ENCODE results near the gene CYLD. TPM values are rescaled to one million over a fixed set of nuclear protein-coding genes. Genes with fewer than 3 reads are reported as not detected.

The CYLD gene
- total RNA-seq, 1 donor from 2014 or later = 122 TPM

- no peak overlapping the region for H3K4me3 Mint-ChIP-seq
- intact Hi-C loops (cut with micrococcal nuclease) = no loop called here
- CTCF ChIA-PET = interaction anchor here (1.8 kb wide), 1 partner anchor 56 kb away, joined by 5 read pairs; no protein-coding TSS in a partner anchor
Observed at GRCh38 chr16:50721549-50722404, 20.1 kb upstream of the CYLD start.

GRCh38 chr16:50722405-50722737, 19.5 kb upstream of the CYLD start:
- ChIA-PET CTCF (interaction anchor here (1.8 kb wide), 1 partner anchor 57 kb away, joined by 5 read pairs; no protein-coding TSS in a partner anchor), POLR2A (no interaction called here)
- no peak for DNase-seq
- intact Hi-C loops (cut with micrococcal nuclease) = no loop called here
- H3K27ac Mint-ChIP-seq = no peak overlapping the region
- H3K9me3 Mint-ChIP-seq = peaks cover 10% of the 10 kb centered on the region
- H3K4me3 Mint-ChIP-seq = no peak overlapping the region
- H3K27me3 Mint-ChIP-seq = no peaks in the 10 kb centered on the region
- no peak for ATAC-seq (ENCODE audit: low read depth)
- no peaks in the 10 kb centered on the region for H3K36me3 Mint-ChIP-seq (ENCODE audit: low read depth)
- TF ChIP-seq, protein P1, sequence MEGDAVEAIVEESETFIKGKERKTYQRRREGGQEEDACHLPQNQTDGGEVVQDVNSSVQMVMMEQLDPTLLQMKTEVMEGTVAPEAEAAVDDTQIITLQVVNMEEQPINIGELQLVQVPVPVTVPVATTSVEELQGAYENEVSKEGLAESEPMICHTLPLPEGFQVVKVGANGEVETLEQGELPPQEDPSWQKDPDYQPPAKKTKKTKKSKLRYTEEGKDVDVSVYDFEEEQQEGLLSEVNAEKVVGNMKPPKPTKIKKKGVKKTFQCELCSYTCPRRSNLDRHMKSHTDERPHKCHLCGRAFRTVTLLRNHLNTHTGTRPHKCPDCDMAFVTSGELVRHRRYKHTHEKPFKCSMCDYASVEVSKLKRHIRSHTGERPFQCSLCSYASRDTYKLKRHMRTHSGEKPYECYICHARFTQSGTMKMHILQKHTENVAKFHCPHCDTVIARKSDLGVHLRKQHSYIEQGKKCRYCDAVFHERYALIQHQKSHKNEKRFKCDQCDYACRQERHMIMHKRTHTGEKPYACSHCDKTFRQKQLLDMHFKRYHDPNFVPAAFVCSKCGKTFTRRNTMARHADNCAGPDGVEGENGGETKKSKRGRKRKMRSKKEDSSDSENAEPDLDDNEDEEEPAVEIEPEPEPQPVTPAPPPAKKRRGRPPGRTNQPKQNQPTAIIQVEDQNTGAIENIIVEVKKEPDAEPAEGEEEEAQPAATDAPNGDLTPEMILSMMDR (IDR thresholded peaks at IDR 0.05) = no peak
- no peaks in the 10 kb centered on the region for H3K4me1 Mint-ChIP-seq

More at GRCh38 chr16:50721549-50722404, 20.1 kb upstream of the CYLD start:
- POLR2A ChIA-PET = no interaction called here
- no peaks in the 10 kb centered on the region for H3K36me3 Mint-ChIP-seq (ENCODE audit: low read depth)
- H3K4me1 Mint-ChIP-seq = no peaks in the 10 kb centered on the region
- H3K27me3 Mint-ChIP-seq = no peaks in the 10 kb centered on the region
- H3K9me3 Mint-ChIP-seq = peaks cover 10% of the 10 kb centered on the region
- H3K27ac Mint-ChIP-seq = no peak overlapping the region
- no peak for ATAC-seq (ENCODE audit: low read depth)
- DNase-seq = no peak
- TF ChIP-seq, protein P1 (IDR thresholded peaks at IDR 0.05) = no peak

DNA sequence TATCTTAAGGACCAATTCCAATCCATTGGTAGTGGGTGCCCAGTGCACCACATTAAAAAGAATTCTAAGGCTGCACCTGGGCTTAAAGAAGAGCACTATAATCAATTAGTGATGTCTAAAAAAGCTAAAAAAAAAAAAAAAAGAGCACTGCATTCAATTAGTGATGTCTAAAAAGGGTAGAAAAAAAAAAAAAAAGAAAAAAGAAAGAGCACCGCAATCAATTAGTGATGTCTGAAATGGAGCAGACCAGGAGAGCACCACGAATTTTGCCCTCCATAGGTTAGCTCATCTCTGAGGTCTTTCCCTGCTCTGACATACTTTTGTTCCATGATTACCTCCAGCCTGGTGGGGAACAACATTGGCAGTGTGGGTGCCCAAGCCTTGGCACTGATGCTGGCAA, 18.9 kb upstream of the CYLD start:
- ATAC-seq (ENCODE audit: low read depth) (no peak), DNase-seq (no peak)
- ChIA-PET POLR2A (no interaction called here), CTCF (interaction anchor here (1.8 kb wide), 1 partner anchor 58 kb away, joined by 5 read pairs; no protein-coding TSS in a partner anchor)
- Mint-ChIP-seq H3K4me1 (no peaks in the 10 kb centered on the region), H3K4me3 (no peak overlapping the region), H3K27ac (no peak overlapping the region), H3K36me3 (ENCODE audit: low read depth) (no peaks in the 10 kb centered on the region), H3K9me3 (peaks cover 10% of the 10 kb centered on the region), H3K27me3 (no peaks in the 10 kb centered on the region)
- intact Hi-C loops (cut with micrococcal nuclease) = no loop called here
- TF ChIP-seq, protein P1 (IDR thresholded peaks at IDR 0.05) = no peak

GRCh38 chr16:50724306-50724705, 17.6 kb upstream of the CYLD start:
- intact Hi-C loops (cut with micrococcal nuclease) = no loop called here
- POLR2A ChIA-PET = no interaction called here
- Mint-ChIP-seq H3K4me1 (no peaks in the 10 kb centered on the region), H3K4me3 (no peak overlapping the region), H3K27me3 (no peaks in the 10 kb centered on the region), H3K36me3 (ENCODE audit: low read depth) (no peaks in the 10 kb centered on the region), H3K9me3 (peaks cover 10% of the 10 kb centered on the region), H3K27ac (no peak overlapping the region)
- DNase-seq = no peak
- TF ChIP-seq, protein P1 (IDR thresholded peaks at IDR 0.05) = no peak
- CTCF ChIA-PET = interaction anchor here (1.9 to 2.1 kb wide), 2 partner anchors 52 to 57 kb away, joined by 5 to 7 read pairs; no protein-coding TSS in a partner anchor
- no peak for ATAC-seq (ENCODE audit: low read depth)

DNA sequence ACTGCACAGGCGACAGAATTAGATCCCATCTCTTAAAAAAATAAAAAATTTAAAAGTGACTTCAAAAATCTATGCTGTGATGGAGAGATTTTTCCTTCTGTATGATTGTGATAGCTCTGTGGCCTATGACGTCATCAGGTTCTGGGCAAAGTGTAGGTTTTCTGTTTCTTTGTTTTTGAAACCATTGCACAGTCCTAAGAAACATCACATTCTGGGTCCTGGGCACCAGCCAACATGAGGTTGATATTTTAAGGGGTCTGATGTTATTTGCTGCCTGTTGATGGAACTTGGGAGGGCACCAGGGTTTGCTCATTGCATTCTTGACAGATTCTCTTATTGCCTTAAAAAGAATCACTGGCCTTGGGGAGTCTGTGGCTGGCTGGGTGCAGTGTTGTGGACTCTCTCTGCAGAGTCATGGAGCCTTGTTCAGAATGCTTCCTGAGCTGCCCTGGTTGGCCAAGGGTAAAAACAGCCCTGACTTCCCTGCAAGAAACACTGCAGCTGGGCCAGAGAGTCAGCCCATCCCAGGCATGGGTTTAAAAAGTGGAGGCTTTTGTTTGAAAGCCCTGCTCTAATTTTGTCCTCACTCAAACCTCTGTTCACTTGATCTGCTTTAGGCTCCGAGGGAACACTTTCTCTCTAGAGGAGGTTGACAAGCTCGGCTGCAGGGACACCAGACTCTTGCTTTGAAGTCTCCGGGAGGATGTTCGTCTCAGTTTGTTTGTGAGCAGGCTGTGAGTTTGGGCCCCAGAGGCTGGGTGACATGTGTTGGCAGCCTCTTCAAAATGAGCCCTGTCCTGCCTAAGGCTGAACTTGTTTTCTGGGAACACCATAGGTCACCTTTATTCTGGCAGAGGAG, 10.5 kb upstream of the CYLD start:
- TF ChIP-seq, protein P1 (IDR thresholded peaks at IDR 0.05) = no peak
- Mint-ChIP-seq H3K4me3 (no peak overlapping the region), H3K9me3 (no peaks in the 10 kb centered on the region), H3K4me1 (peaks cover 12% of the 10 kb centered on the region), H3K27me3 (no peaks in the 10 kb centered on the region), H3K27ac (no peak overlapping the region), H3K36me3 (ENCODE audit: low read depth) (peaks cover 1% of the 10 kb centered on the region)
- ATAC-seq (ENCODE audit: low read depth) = no peak
- DNase-seq = no peak
- ChIA-PET POLR2A (no interaction called here), CTCF (no interaction called here)
- intact Hi-C loops (cut with micrococcal nuclease) = no loop called here
